Stimulated activated CD4-positive, alpha-beta T cell treated with anti-CD3 and anti-CD28 coated beads, Interleukin-15, amount 100 ng/mL, for 1 hour (primary cell): ENCODE results near the gene PLA2G2C.
"Not testable (repeated sequence)": the region's sequence is repeated elsewhere in the genome, so short reads cannot be mapped to it uniquely, and the experiment has no call there.

ENCODE experiments used
- DNase-seq, 2 donors: peaks; one replicate each; pipeline ENCODE4 v3.0.0-alpha.2; 2020; ENCODE audit warnings: low read depth in 1 of 2, low spot score in 1 of 2

PLA2G2C gene, protein sequence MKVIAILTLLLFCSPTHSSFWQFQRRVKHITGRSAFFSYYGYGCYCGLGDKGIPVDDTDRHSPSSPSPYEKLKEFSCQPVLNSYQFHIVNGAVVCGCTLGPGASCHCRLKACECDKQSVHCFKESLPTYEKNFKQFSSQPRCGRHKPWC

DNA sequence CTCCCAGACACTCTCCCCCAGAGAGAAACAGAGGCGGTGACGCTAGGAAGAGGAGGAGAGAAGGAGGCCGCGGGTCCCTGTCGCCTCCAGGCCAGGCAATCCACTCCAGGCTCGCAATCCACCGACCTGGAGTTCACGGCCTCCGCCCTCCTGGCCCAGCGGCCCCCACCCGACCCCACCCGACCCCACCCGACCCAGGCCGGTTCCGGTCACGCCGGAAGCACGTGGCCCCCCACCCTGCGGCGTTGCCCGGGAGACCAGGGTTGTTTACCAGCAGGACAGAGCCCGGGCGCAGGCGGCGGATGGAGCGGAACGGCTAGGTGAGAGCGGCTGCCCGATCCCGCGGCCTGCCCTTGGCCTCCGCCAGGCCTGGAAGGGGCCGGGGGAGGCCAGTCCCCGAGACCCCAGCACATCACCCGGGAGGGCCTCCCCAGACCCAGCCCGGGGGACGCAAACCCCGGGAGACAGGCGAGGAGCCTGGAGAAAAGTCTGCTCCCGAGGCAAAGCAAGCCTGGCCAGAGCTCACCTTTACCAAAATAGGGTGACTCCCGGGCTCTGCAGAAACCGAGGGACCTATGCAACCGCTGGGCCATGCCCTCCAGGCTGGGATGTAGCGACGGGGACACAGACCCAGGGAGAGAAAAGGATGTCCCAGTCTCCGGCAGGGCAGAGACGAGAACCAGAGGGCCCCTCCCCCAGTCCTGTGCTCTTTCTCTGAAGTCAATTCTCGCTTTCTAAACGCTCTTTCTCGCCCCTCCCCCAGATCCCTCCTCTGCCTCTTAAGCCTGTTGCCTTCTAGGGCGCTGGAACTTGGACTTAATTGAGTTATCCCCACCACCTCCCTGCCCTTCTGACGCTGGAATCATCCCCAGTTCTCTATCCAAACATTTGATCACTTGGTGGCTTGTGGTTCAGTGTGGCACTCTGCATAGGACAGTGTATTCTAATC is at the start of gene PLA2G2C, which contains the start of gene UBXN10:
TSS of gene PLA2G2C (minus strand) at position 685 of the 949 bp plus-strand sequence. CDS start 9,155 bp downstream, outside the sequence.
TSS of gene UBXN10 (plus strand) at position 263 of the 949 bp plus-strand sequence. CDS start 4,466 bp downstream, outside the sequence.
- DNase-seq, result peak in 1 of 2 donors; percentile 37

- DNase-seq, result no peak
Observed at GRCh38 chr1:20234788-20235535, 48.6 kb upstream of the PLA2G2C start.

GRCh38 chr1:20233866-20234265 is 47.5 kb upstream of the PLA2G2C start:
- DNase-seq, result no peak

- no peak for DNase-seq
Observed at GRCh38 chr1:20233394-20233793, 47.1 kb upstream of the PLA2G2C start.

- DNase-seq, result not testable (repeated sequence)
Observed at GRCh38 chr1:20232564-20232963, 46.2 kb upstream of the PLA2G2C start.

- DNase-seq, result no peak
Observed at GRCh38 chr1:20229171-20229570, 42.9 kb upstream of the PLA2G2C start.

- no peak for DNase-seq
Observed at GRCh38 chr1:20228314-20228825, 42.1 kb upstream of the PLA2G2C start.

- no peak for DNase-seq
Observed at GRCh38 chr1:20227704-20228103, 41.4 kb upstream of the PLA2G2C start.

- DNase-seq, result no peak
Observed at GRCh38 chr1:20224546-20224945, 38.2 kb upstream of the PLA2G2C start.

- DNase-seq, result no peak
Observed at GRCh38 chr1:20223551-20224419, 37.5 kb upstream of the PLA2G2C start.

- DNase-seq, result no peak
Observed at GRCh38 chr1:20223106-20223505, 36.8 kb upstream of the PLA2G2C start.

GRCh38 chr1:20220036-20220435 is 33.7 kb upstream of the PLA2G2C start:
- DNase-seq, result no peak

- not testable (repeated sequence) for DNase-seq
Observed at GRCh38 chr1:20219053-20219452, 32.7 kb upstream of the PLA2G2C start.

- DNase-seq, result no peak
Observed at GRCh38 chr1:20216574-20216973, 30.3 kb upstream of the PLA2G2C start.

DNA sequence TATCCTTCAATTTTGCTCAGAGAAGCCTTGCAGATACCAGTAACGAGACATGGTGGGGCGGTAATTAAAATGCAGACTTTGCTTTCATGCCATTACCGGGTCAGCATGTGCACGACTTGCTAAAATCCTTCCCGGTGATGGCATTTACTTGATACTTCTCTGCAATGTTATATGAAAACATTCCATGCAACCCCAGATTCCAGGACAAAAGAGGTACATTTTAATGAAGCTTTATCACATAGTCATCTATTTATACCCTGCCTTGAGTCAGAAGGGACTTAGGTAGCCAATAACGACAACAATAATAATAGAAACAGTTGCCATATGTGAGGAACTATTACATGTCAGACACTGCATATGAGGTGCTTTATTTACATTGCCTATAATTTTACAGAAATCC is 29.4 kb upstream of the PLA2G2C start:
- no peak for DNase-seq

GRCh38 chr1:20212685-20213331 is 26.5 kb upstream of the PLA2G2C start:
- peak; percentile 10 to 15 for DNase-seq

DNA sequence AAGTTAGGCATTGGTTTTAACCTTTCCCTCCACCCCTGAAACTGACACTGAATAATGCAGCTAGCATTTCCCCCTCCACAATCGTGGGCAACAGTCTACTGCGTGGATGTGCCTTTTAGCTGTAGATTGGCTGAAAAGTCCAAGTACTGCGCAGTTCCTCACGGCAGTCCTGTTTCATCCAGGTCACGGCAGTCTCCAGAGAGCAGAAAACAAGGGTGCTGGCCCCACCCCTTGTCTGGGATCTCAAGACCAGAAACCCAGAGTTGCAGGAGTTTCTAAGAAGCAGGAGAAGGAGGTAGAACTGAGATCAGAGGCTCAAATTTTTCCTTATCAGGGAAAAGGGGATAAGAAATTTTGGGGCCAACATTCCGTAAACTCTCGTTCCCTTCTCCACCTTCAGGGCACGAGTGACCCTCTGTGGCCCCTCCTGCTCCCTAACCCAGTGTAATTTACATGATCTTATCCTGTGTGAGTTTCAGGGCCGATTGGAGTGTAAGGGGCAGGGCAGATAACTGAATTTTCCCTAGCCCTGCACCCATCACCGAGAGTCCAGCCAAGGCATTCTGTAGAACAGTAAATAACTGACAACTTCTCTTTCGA is 25.9 kb upstream of the PLA2G2C start:
- DNase-seq, result no peak

DNA sequence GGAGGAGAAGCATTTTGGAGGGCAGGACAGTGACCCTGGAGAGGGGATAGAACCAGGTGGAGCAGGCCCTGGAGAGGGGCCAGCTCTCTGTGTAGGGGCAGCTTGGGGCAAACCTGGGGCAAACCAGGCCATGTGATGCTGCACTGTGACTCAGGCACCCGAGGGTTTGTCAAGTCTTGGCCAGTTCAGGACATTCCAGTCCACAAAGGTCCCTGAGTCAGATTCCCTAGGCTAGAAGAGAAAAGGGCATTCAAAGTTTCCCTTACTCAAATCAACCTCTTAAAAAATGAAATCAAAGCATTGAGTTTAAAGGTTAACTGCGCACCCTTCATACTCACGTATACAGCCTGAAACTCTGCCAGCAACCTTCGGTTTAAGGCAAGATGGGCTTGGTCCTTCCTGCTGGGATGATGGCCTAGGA is 25.2 kb upstream of the PLA2G2C start:
- DNase-seq, result no peak

DNA sequence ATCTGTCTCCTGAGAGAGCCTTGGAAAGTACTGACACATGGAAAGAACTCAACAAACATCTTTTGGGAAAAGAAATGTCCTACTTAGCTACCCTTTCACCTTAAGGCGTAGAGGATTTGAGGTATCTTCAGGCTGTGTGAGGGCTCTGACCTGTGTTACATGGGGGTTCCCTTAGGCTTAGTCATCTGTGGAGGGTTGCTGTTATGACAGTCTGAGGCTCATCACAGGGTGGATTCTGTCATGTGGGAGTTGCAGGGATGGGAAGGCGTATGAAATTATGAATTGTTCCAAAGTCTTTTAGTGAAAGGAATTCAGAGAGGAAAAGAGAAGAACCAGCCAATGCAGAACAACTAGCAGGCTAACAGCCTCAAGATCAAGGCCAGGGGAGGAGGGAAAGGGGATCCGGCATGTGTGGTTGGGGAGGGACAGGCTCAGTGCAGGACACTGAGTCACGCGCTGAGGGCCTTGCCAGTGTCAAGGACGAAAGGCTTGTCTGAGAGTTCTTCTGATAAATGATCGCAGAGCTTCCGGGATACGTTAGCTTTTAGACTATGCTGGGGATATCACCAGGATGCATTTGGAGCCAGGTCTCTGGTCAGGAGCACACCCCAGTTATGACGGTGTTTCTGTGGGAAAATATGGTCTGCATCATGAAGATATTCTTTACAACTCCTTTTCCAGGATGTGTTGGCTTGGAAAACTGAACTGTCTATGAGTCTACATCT is 24.6 kb upstream of the PLA2G2C start:
- DNase-seq, result no peak
